Activated CD4-positive, CD25-positive, alpha-beta regulatory T cell treated with anti-CD3 and anti-CD28 coated beads, Interleukin-2, amount 50 U/mL, for 72 hours (primary cell): ENCODE results near the gene LAMP1.
"Not testable (repeated sequence)": the region's sequence is repeated elsewhere in the genome, so short reads cannot be mapped to it uniquely, and the experiment has no call there.

Experiments
- DNase-seq: peaks from one replicate; pipeline ENCODE4 v3.0.0; 2021

Gene LAMP1

GRCh38 chr13:113298043-113298945 is 1.3 kb downstream of the LAMP1 start:
- DNase-seq, result no peak

GRCh38 chr13:113299951-113300350 is 2.9 kb downstream of the LAMP1 start:
- no peak for DNase-seq

GRCh38 chr13:113302986-113303385 is 5.9 kb downstream of the LAMP1 start:
- DNase-seq, result no peak

- no peak for DNase-seq
These were observed 7.1 kb downstream of the LAMP1 start for GRCh38 chr13:113304121-113304520.

GRCh38 chr13:113305208-113305607 is 8.2 kb downstream of the LAMP1 start:
- no peak for DNase-seq

- DNase-seq, result no peak
These were observed 10.5 kb downstream of the LAMP1 start for GRCh38 chr13:113307491-113307890.

- no peak for DNase-seq
These were observed 12.4 kb downstream of the LAMP1 start for GRCh38 chr13:113309473-113309872.

GRCh38 chr13:113314112-113314511 is 17.1 kb downstream of the LAMP1 start:
- DNase-seq, result not testable (repeated sequence)

GRCh38 chr13:113314895-113315470 is 17.9 kb downstream of the LAMP1 start:
- not testable (repeated sequence) for DNase-seq

GRCh38 chr13:113315992-113316391 is 19.0 kb downstream of the LAMP1 start:
- no peak for DNase-seq

- DNase-seq, result no peak
These were observed 20.0 kb downstream of the LAMP1 start for GRCh38 chr13:113317031-113317430.

- DNase-seq, result no peak
These were observed 21.9 kb downstream of the LAMP1 start for GRCh38 chr13:113318956-113319355.

- no peak for DNase-seq
These were observed 22.3 kb downstream of the LAMP1 start for GRCh38 chr13:113319371-113319770.

- DNase-seq, result no peak
These were observed 23.3 kb downstream of the LAMP1 start for GRCh38 chr13:113320226-113320875.

- no peak for DNase-seq
These were observed 24.5 kb downstream of the LAMP1 start for GRCh38 chr13:113321546-113321945.

- DNase-seq, result no peak
These were observed 25.0 kb downstream of the LAMP1 start for GRCh38 chr13:113322043-113322461.

GRCh38 chr13:113322890-113323651 is 26.0 kb downstream of the LAMP1 start:
- no peak for DNase-seq

GRCh38 chr13:113323869-113324268 is 26.8 kb downstream of the LAMP1 start:
- DNase-seq, result no peak

- DNase-seq, result no peak
These were observed 27.4 kb downstream of the LAMP1 start for GRCh38 chr13:113324398-113324797.

- no peak for DNase-seq
These were observed 28.7 kb downstream of the LAMP1 start for GRCh38 chr13:113325779-113326178.

GRCh38 chr13:113327391-113327765 is 30.3 kb downstream of the LAMP1 start:
- DNase-seq, result no peak

GRCh38 chr13:113327766-113328471 is 30.9 kb downstream of the LAMP1 start:
- no peak for DNase-seq
